ENCODE measurements around the gene TMCC3.

Gene TMCC3

DNA sequence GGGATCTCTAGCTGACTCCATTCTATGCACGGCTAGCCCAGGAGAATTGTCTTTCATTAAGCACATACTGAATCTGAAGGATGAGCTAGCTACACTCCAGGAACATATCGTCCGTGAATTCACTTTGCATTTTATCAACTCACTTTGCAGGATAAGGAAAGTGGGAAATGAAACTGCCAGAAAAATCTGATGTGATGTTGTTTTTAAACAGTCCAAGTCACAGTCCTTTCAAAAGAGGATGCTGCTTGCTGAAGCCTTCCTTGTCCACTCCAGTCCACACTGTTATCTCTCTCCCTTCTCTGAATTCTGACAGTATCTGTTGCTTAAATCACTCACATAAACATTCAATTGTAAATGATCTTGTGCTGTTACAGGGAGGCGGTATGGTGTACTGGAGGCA, 12.7 kb upstream of the TMCC3 start:
- H3K4me3 ChIP-seq (ENCODE audit: low read depth, low read length) = no peak overlapping the region
- TF ChIP-seq, protein P1, sequence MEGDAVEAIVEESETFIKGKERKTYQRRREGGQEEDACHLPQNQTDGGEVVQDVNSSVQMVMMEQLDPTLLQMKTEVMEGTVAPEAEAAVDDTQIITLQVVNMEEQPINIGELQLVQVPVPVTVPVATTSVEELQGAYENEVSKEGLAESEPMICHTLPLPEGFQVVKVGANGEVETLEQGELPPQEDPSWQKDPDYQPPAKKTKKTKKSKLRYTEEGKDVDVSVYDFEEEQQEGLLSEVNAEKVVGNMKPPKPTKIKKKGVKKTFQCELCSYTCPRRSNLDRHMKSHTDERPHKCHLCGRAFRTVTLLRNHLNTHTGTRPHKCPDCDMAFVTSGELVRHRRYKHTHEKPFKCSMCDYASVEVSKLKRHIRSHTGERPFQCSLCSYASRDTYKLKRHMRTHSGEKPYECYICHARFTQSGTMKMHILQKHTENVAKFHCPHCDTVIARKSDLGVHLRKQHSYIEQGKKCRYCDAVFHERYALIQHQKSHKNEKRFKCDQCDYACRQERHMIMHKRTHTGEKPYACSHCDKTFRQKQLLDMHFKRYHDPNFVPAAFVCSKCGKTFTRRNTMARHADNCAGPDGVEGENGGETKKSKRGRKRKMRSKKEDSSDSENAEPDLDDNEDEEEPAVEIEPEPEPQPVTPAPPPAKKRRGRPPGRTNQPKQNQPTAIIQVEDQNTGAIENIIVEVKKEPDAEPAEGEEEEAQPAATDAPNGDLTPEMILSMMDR (IDR thresholded peaks at IDR 0.05; ENCODE audit: low read depth, low read length, missing control alignments) = no peak
- DNase-seq (ENCODE audit: low read depth) = no peak

DNA sequence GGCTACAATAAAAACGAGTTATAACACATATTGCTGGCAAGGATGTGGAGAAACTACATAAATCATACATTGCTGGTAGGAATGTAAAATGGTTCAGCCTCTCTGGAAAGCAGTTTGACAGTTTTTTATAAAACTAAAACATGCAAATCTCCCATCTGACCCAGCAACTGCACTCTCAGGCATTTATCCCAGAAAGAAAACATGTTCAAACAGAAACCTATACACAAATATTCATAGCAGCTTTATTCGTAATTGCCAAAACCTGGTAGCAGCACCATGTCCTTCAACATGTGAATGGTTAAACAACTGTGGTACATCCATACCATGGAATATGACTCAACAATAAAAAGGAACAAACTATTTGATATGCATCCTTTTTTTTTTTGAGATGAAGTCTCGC, 10.1 kb upstream of the TMCC3 start:
- no peak overlapping the region for H3K4me3 ChIP-seq (ENCODE audit: low read depth, low read length)
- no peak for DNase-seq (ENCODE audit: low read depth)
- TF ChIP-seq, protein P1 (IDR thresholded peaks at IDR 0.05; ENCODE audit: low read depth, low read length, missing control alignments) = no peak

DNA sequence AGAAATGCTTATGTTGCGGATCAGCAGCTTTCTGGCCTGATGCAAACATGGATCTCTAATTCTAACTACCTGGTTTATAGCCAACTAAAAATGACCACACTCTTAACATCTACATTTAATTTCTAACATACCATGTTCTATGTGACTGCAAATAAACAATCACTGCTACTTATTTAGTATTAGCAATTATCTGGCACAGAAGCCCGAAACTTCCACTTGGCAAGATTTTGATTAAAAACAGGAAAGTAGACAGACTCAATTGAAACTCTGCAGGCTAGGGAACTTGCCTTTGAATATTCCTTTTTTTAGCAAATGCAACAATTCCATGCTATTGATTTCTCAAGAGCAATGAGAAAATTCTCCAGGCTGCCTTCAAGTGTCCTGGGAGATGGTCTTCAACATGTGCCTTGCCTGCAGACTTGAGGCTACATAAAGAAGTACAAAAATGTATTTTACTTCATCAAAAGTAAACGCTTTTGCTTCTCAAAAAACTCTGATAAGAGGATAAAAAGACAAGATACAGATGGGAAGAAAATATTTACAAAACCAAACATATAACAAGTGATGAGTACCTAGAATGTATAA, 9.1 kb upstream of the TMCC3 start:
- no peak overlapping the region for H3K4me3 ChIP-seq (ENCODE audit: low read depth, low read length)
- TF ChIP-seq, protein P1 (IDR thresholded peaks at IDR 0.05; ENCODE audit: low read depth, low read length, missing control alignments) = no peak

DNA sequence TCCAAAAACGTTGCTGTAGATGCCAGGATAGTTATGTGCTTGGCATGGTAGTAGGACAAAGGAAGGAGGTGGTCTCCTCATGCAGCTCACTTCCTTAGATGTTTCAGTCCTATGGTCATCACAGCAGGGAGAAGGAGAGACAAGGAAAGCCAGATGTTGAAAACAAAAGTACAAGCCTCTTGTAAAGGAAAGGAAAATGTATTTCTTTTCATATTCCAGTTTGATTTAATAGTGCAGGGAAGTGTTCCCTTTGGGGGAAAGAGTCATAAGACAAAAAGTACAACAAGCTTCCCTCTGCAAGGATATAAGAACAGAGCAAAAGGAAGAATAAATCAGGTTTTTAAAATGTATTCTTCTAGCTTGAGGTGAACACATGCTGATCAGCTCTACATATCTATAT, 8.6 kb upstream of the TMCC3 start:
- TF ChIP-seq, protein P1 (IDR thresholded peaks at IDR 0.05; ENCODE audit: low read depth, low read length, missing control alignments) = no peak
- no peak for DNase-seq (ENCODE audit: low read depth)

More for the DNA sequence above, 9.1 kb upstream of the TMCC3 start:
- no peak for DNase-seq (ENCODE audit: low read depth)

DNA sequence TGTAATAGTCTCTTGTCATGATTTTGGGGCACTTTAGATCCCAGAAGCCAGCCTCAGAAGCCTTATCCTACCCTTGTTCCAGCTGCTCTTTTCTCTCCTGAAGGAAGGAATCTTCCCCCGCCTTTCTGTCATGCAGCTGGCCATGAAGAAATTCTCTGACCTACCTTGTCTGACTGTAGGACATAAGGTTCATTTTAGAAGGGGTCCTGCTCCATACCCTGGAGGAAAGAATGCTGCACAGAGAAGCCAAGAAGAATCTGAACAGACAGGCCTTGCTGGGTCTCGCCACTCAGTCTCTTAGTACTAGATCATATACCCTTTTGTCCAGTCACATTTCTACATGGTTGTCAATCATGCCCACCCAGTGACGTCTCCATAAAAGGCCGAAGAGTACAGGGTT, 6.2 kb upstream of the TMCC3 start:
- TF ChIP-seq, protein P1 (IDR thresholded peaks at IDR 0.05; ENCODE audit: low read depth, low read length, missing control alignments) = no peak
- DNase-seq (ENCODE audit: low read depth) = no peak
- no peak overlapping the region for H3K4me3 ChIP-seq (ENCODE audit: low read depth, low read length)

More for the DNA sequence above, 8.6 kb upstream of the TMCC3 start:
- no peak overlapping the region for H3K4me3 ChIP-seq (ENCODE audit: low read depth, low read length)

DNA sequence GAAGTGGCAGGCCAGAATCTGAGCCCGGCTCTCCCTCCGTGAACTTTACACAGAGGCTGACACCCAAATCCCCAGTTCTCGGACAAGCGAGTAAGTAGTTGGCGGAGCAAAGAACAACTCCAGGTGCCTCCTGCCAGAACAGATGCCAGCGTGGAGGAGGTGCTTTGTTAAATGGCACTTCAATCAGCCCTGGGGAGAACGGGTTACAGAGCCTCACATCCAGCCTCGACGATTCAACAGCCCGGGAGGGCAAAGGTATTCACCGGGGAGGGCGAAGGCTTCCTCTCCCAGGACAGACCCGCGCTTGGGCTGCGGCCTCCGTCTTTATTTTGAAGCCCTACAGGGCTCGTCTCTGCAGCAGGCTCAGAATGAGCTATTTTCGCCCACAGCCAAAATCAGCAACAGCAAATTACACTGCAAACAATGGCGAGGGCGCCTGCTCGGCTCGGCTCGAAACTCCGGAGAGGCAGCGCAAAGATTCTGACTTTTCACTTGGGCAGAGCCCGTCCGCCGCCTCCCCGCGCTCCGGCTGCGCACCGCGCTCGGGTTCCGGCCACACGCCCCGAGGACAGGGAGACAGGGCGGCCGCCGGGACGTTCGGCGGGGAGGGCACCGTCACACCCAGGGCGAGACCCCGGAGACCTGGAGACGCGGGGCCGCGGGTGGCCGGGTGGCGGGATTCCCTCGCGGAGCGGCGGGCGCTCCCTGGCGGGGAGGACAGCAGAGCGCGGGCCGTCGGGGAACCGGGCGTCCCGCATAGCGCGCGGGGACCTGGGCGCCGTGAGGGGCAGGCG, 811 bp downstream of the TMCC3 start:
- H3K4me3 ChIP-seq (ENCODE audit: low read depth, low read length) = peak overlapping the region; percentile 69
- TF ChIP-seq, protein P1 (IDR thresholded peaks at IDR 0.05; ENCODE audit: low read depth, low read length, missing control alignments) = peak; percentile 38
- no peak for DNase-seq (ENCODE audit: low read depth)
